CMK (cell line): Measurements from ENCODE around the gene OLFM3.

Experiments
- DNase-seq: peaks from one replicate; pipeline ENCODE4 v3.0.0-alpha.2; 2010; ENCODE audit warnings: low read depth

Gene OLFM3

GRCh38 chr1:101996825-101997465 is at the start of gene OLFM3:
OLFM3 (minus strand) TSS chr1:101996926.
- DNase-seq, result no peak

DNA sequence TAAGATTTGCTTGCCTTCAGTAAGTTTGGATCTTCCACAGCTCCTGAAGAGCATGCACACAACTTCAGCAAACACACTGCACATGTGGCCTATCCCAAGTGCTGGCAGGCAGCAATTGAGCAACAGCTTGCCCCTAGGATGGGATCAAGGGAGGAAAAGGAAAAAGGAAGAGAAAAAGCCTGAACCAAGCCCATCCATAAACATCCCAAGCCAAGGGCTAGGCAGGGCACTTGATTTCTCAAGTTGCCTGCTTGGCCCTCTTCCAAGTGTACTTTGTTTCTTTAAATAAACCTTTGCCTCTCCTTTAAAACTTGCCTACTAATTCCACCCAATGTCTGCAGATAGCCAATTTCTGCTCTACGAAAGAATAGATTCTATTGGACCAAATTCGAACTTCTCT is 49.0 kb upstream of the OLFM3 start:
- DNase-seq, result no peak

DNA sequence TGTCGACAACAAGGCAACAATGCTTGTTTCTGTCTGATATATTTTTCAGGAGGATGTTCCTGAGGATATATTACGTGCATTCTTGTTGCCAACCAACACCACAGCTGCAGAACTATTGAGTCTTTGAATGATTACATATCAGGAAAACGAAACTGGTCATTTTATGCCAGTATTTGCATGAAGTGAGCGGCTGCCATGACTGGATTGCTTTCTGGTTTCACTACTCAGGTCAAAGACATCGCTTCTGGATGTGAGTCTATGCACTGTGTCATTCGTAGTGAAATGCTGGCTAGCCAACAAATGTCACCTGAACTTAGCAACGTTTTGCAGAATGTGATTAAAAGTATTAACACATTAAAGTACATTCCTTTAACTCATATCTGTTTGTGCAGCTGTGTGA is 35.8 kb upstream of the OLFM3 start:
- DNase-seq, result no peak

GRCh38 chr1:102019530-102019929 is 22.8 kb upstream of the OLFM3 start:
- no peak for DNase-seq

DNA sequence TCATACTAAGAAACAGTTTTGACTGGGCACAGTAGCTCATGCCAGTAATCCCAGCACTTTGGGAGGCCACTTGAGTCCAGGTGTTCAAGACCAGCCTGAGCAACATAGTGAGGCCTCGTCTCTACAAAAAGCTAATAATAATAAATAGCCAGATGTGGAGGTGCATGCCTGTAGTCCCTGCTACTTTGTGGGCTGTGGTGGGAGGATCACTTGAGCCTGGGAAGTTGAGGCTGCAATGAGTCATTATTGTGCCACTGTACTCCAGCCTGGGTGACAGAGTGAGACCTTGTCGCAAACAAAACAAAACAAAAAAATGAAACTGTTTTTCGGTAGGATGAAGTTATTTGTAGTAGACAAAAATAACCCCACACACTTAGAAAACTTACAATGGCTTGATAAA is 19.0 kb upstream of the OLFM3 start:
- DNase-seq, result no peak

- DNase-seq, result no peak
Measured at GRCh38 chr1:102002057-102002456, 5.3 kb upstream of the OLFM3 start.

DNA sequence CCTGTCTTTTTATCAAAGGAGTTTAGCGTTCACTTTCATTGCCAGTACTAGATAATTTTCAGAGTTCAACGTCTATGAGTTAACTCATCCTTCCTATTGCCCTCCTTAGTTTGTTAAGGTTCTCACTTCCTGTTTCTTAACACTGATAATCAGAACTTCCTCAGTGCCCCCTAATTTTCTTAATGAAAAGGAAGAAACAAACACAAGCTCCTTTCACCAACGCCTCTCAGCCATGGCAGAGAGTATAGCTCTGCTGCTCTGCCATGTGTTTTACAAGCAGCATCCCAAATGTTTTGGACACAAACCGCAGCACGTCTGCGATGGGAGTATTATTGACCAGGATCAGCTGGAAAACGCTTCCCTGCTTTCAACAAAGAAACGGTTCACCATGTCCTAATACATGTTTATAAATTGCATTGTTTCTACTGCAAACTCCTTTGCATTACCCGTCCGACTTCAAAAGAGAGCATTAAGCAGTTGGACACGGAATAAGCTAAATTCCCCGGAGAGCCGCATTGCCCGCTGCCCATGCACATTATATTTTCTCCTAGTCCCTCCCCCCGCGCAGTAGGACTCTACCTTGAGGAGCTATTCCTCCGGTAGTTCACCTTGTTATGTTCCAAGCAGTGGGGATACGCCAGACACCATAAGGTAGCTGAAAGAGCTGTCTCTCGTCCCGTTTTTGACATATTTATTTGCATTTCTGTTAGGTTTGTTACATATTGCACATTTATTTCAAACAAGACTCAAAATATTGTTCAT is 561 bp downstream of the OLFM3 start:
- no peak for DNase-seq

DNA sequence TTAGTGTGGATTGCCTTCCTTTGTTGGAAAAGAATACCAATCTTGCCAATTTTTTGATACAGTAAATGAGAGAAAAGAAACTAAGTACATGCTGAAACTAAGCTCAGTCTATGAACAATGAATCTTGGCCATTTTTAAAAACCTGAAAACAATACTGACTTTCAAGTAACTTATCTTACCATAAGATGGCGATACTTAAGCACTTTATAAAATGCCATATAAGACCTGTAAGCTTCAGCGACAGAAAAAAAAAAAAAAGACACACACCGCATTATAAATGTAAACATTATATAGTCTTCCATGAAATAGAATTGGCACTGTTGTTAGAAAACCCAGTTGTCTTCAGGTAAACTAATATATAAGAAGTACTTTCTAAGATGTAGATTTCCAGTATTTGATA is 3.0 kb downstream of the OLFM3 start:
- DNase-seq, result no peak

DNA sequence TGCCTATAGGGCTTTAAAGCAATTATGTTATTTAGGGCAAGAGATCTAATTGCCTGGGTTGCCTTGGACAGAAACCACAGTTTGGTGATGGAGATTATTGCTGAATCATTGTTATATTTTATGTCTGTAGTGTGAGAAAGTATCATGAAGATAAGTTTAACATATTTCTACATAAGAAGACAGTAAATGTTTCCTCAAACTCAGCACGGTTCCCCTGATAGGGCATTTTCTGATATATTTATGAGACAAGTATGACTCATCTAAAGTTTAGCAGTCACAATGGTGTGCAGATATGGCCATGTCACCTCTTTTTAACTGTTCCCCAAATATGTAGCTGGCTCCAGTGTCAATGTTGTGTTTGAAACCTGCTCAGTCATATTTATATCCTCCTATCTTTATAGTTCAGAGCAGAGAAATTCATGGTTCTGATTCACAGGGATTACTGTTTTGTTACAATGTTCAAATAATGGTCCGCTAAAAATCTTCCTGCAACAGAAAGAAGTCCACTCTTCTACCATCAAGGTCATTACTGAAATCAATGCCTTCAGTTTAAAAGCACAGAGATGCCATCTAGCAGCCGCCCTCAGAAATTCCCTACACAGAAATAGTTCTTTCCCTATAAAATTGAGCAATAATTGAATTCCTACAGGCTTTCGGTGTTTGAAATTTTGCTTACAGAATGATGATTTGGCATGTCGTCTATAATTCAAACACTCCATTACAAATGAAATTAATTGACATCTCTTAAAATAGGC is 3.7 kb downstream of the OLFM3 start:
- no peak for DNase-seq

GRCh38 chr1:101980974-101981373 is 15.8 kb downstream of the OLFM3 start:
- no peak for DNase-seq

DNA sequence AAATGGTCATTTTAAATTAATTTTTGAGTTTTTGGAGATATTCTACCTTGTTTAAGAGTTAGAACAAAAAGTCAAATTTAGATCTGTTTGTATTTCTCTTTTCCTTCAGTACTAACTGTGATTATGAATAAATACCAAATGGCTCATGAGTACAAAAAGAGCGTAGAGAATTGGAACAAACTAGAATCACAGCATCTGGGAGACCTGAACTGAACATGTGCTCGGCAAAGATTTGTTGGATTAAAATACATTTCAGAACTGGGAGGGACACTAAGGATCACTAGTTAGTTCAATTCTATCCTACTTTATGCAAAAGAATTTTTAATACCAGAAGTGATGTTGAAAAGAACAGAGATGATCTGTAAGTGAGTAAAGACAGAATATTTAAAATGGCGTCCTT is 19.5 kb downstream of the OLFM3 start:
- no peak for DNase-seq

GRCh38 chr1:101976161-101976560 is 20.6 kb downstream of the OLFM3 start:
- DNase-seq, result no peak

DNA sequence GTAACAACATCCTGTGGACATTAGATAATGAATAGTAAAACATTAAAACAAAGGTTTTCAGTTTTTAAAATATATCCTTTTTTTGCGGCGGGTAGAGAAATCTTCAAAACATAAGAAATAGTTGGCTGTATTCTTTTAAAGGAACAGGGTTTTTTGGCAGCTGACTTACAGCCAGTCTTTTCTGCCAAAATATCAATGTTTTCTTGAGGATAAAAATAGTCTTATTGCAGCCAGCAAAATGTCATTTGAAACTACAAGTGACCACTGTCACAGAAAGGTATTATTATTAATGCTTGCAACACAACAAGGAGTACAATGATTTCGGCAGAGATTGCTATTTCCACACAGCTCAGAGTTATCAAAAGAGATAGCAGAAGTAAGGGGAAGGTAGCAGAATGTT is 21.4 kb downstream of the OLFM3 start:
- no peak for DNase-seq

DNA sequence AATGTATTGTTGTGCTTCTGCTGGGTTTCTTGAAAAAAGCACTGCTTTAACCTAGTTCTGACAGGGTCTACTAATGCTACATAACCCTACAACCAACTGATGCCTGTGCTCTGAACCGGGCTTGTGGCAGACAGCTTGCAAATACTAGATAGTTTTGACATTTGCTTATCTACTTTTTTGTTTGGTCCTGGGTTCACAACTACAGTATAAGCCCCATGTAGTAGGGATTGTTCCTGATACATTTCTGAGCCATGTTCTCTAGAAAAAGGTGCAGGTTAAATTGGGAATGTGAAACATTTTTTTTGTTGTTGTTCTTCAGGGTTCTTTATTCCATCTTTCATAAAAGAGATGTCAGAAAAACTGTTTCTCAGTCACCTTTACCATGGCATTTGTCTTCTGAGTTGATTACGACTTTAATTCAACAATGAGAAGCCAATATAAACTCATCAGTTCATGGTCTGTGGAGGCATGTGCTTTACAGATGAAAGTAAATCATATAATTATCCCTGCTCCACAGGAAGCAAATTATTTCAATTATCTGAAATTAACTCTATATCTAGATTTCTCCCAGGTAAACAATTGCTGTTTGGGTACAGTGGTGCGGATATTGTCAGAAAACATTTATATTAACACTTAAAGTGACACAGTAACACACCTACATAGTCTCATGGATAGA is 22.0 kb downstream of the OLFM3 start:
- no peak for DNase-seq

GRCh38 chr1:101971304-101971703 is 25.4 kb downstream of the OLFM3 start:
- DNase-seq, result no peak

DNA sequence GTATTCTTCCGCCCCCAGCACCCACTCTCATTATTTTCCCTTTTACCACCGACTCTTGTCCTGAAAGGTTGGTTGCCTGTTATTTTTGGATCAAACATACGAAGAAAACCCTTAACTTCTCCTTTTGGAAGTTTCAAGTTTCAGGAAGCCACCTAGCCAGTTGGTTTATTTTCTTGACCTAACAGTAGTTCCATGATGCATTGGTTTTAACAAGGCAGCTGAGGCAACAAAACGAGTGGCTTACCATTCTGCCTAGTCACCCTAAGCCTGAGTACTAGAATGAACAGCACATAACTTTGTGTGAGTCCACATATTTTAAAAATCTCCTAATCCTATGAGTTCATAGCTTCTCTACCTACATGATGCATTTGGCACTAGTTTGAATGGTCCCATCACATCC is 28.9 kb downstream of the OLFM3 start:
- no peak for DNase-seq

GRCh38 chr1:101965341-101965740 is 31.4 kb downstream of the OLFM3 start:
- DNase-seq, result no peak

- no peak for DNase-seq
Measured at GRCh38 chr1:101964708-101965107, 32.0 kb downstream of the OLFM3 start.

DNA sequence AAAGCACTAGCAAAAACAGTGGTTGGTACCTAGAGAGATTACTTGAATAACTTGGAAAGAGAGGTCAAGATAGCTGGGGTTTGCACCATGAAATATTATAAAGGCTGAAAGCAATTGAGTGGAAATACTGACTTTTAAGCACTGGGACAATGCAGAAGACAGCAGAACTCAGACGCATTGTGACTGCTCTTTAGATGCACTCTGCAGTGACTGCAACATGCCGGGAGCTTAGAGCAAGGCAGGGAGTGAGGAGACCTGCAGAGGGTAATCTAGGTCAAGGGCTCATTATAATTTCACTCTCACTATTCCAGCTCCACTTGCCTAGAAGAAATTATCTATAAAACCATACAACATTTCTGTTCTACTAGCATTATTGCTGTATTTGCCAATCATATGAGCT is 36.6 kb downstream of the OLFM3 start:
- DNase-seq, result no peak

GRCh38 chr1:101959456-101959855 is 37.3 kb downstream of the OLFM3 start:
- no peak for DNase-seq

GRCh38 chr1:101957771-101958170 is 39.0 kb downstream of the OLFM3 start:
- DNase-seq, result no peak

DNA sequence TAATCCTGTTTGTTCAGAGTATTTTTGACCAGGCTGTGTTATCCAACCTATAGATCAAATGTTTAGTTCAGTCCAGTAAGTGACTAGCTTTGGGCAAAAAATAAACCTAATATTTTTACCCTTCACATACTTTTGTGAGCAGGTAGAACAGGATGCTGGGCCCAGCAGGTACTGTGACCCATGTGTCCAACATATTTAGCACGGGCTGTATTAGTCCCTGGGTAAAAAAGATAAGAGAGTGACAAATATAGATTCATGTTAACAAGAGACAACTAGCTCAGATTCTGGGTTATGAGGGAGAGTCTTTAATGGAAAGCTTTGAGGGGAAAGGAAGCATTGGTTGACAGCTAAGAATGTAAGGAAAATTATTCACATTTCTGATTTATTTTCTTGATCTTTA is 43.1 kb downstream of the OLFM3 start:
- no peak for DNase-seq

DNA sequence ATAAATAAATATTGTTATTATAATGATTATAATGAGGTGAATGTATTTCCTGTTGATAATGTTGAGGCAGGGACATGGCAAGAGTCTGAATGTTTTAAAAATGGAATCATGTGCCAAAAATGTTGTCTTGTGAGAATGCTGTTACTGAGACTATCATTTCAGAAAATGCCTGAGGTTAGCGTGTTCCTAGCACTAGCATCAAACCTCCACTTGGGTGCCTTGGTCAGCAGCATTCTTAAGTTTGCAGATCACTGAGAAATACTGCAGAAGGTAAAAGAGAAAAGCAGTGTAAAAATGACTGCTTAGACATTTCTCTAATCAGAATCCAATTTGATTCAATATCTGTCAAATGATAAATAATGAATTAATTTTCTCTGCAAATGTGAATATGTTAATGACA is 50.8 kb downstream of the OLFM3 start:
- DNase-seq, result no peak
